HG03457 (cell line): ENCODE data around the gene CNOT6.

ENCODE experiments used
- ATAC-seq: cut with Tn5 transposase; IDR thresholded peaks from one replicate; pipeline ENCODE4 v1.9.1; 2021; ENCODE audit warnings: moderate number of reproducible peaks; ENCODE audit not compliant: unreplicated experiment

CNOT6 gene

GRCh38 chr5:180558232-180558631, 64.1 kb downstream of the CNOT6 start:
- no peak for ATAC-seq

GRCh38 chr5:180563994-180564393, 69.8 kb downstream of the CNOT6 start:
- ATAC-seq, result no peak

- no peak for ATAC-seq
These were observed 74.7 kb downstream of the CNOT6 start for GRCh38 chr5:180568914-180569313.

GRCh38 chr5:180575571-180575970, 81.4 kb downstream of the CNOT6 start:
- ATAC-seq, result no peak

- ATAC-seq, result no peak
These were observed 86.5 kb downstream of the CNOT6 start for GRCh38 chr5:180580681-180581080.

- no peak for ATAC-seq
These were observed 89.6 kb downstream of the CNOT6 start for GRCh38 chr5:180583738-180584137.

GRCh38 chr5:180586204-180586603, 92.0 kb downstream of the CNOT6 start:
- ATAC-seq, result no peak

- ATAC-seq, result no peak
These were observed 92.7 kb downstream of the CNOT6 start for GRCh38 chr5:180586870-180587269.

- no peak for ATAC-seq
These were observed 95.8 kb downstream of the CNOT6 start for GRCh38 chr5:180589771-180590542.

- no peak for ATAC-seq
These were observed 96.5 kb downstream of the CNOT6 start for GRCh38 chr5:180590543-180591310.

- ATAC-seq, result no peak
These were observed 97.2 kb downstream of the CNOT6 start, which contains the start of gene SCGB3A1 for GRCh38 chr5:180591311-180591887. SCGB3A1 (minus strand) TSS chr5:180591499; CDS start chr5:180591462, 37 bp downstream.

- ATAC-seq, result no peak
These were observed 98.0 kb downstream of the CNOT6 start for GRCh38 chr5:180592176-180592575.

- ATAC-seq, result no peak
These were observed 99.4 kb downstream of the CNOT6 start for GRCh38 chr5:180593446-180594206.

- no peak for ATAC-seq
These were observed 100.3 kb downstream of the CNOT6 start for GRCh38 chr5:180594311-180595045.

- no peak for ATAC-seq
These were observed 100.8 kb downstream of the CNOT6 start for GRCh38 chr5:180595046-180595379.

- no peak for ATAC-seq
These were observed 101.4 kb downstream of the CNOT6 start for GRCh38 chr5:180595381-180596114.

GRCh38 chr5:180596115-180596667, 102.0 kb downstream of the CNOT6 start:
- ATAC-seq, result no peak

- ATAC-seq, result no peak
These were observed 102.6 kb downstream of the CNOT6 start for GRCh38 chr5:180596668-180597231.

GRCh38 chr5:180598316-180598701, 104.1 kb downstream of the CNOT6 start:
- ATAC-seq, result no peak
